SK-N-SH (cell line): ENCODE results near the gene FBXL7.

ENCODE experiments used
- CTCF ChIP-seq: fragments of 200-600 bp; sonication (generic); IDR thresholded peaks from 2 replicates; pipeline ENCODE4 v1.6.1; 2017; ENCODE audit warnings: antibody characterized with exemption, mild to moderate bottlenecking, moderate library complexity
- EP300 ChIP-seq, 2 experiments: IDR thresholded peaks; 2 replicates each; pipeline versions ENCODE4 v1.4.0 to v1.6.1; 2012; ENCODE audit warnings: borderline replicate concordance in 1 of 2, low read depth in 1 of 2, low read length in 1 of 2
- FOXJ3 ChIP-seq: sonication (generic); formaldehyde crosslinking; IDR thresholded peaks from 2 replicates; pipeline ENCODE4 v1.5.1; 2020; ENCODE audit warnings: mild to moderate bottlenecking, missing genetic modification reagents
- POLR2AphosphoS5 ChIP-seq: IDR thresholded peaks from 2 replicates; pipeline ENCODE4 v1.6.1; 2012; ENCODE audit warnings: low read depth, low read length
- RAD21 ChIP-seq: IDR thresholded peaks from 2 replicates; pipeline ENCODE4 v1.6.1; 2012; ENCODE audit warnings: mild to moderate bottlenecking, low read length
- RCOR1 ChIP-seq: fragments of 150-350 bp; IDR thresholded peaks from 2 replicates; pipeline ENCODE4 v1.6.1; 2017; ENCODE audit warnings: antibody characterized with exemption, low read length
- REST ChIP-seq: IDR thresholded peaks from 2 replicates; pipeline ENCODE4 v1.6.1; 2012; ENCODE audit warnings: mild to moderate bottlenecking, low read depth, low read length, moderate library complexity
- SMC3 ChIP-seq: IDR thresholded peaks from 2 replicates; pipeline ENCODE4 v1.6.1; 2012; ENCODE audit warnings: low read depth, low read length, improper control_type of control experiment
- TAF1 ChIP-seq: IDR thresholded peaks from 2 replicates; pipeline ENCODE4 v1.6.1; 2012; ENCODE audit warnings: low read depth, mild to moderate bottlenecking, low read length, moderate library complexity, borderline replicate concordance

- TF ChIP-seq SMC3 = no peak
- no peak for TF ChIP-seq POLR2AphosphoS5
- no peak for TF ChIP-seq CTCF
- no peak for TF ChIP-seq FOXJ3 (CRISPR knock-in tag)
- TF ChIP-seq EP300 (IDR thresholded peaks at IDR 0.05; ENCODE audit: borderline replicate concordance in 1 of 2, low read depth in 1 of 2, low read length in 1 of 2) = no peak
- no peak for TF ChIP-seq RAD21
- TF ChIP-seq REST = no peak
- TF ChIP-seq TAF1 = no peak
- no peak for TF ChIP-seq RCOR1
Measured at GRCh38 chr5:15524712-15525111, 24.7 kb downstream of the FBXL7 start.
